ENCODE data around the gene MBP.
A peak's percentile ranks its signal among the peaks of the same experiment; 100 is the strongest.

Gene MBP

DNA sequence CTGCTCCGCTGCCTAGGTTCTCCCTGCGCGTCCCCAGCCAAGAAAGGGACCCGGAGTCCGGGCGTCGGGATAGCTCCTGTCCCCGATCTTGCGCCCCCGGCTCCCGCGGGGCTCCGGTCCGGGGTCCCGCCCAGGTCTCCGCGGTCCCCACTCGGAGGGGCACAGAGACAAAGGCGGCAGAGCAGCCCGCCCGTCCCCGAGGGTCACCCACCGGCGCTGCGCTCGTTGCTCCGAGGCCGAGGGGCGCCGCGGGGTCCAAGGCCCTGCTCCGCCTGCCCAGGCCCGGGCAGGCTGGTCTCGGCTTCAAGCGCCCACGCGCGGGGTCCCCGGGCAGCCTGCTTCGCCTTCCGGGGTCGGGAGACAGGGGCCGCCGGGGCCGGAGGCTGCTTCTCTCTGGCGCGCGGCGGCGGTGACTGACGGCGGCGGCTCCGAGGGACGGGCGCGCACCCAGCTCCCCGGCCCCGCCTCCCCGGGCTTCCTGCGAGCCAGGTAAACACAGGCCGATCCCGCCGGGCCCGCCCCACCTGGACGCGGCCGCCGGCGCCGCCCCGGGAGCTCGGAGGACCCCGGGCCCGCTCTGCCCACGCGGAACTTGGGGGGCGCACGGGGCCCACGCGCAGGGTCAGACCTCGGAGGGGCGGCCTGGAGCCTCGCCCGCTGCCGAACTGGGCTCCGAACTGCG lies at the start of gene MBP:
Gene MBP, minus strand, starts transcription at position 415 of the 682 bp plus-strand sequence. CDS start 27,522 bp downstream, outside the sequence.
- peak in 1 of 3 donors; percentile 61 for DNase-seq (ENCODE audit: low read depth in 3 of 3)

- no peak for DNase-seq (ENCODE audit: low read depth in 3 of 3)
Observed at GRCh38 chr18:77181950-77182707, 49.5 kb upstream of the MBP start.

DNA sequence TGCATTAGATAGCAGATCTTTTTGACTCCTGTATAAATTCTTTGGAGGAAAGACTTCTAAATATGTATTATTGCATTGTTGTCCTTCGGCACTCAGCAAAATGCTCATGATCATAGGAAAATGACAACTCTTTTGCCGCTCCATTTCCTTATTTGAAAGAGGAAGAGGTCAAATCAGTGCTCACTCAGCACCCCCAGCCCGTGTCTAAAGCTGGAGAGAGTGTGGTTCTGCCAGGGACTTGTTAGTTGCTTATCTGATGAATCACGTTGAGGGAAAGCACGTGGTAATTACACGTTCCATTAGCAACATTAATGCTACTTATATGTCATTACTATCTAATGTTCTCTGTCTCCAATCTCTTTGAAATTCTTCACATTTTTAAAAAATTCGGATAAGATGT lies 46.0 kb upstream of the MBP start:
- no peak for DNase-seq (ENCODE audit: low read depth in 3 of 3)

DNA sequence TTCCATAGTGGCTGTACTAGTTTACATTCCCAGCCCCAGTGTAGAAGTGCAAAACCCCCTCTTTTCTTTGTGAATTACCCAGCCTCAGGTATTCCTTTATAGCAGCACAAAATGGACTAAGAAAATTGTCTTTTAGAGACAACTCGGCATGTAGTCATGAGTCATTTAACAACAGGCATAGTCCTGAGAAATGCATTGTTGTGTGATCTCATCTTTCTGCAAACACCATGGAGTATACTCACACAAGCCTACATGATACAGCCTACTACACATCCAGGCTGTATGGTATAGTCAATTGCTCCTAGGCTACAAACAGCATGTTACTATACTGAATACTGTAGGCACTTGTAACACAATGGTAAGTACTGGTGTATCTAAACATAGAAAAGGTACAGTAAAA lies 44.4 kb upstream of the MBP start:
- DNase-seq (ENCODE audit: low read depth in 3 of 3), result no peak

GRCh38 chr18:77173275-77174030 lies 40.9 kb upstream of the MBP start:
- no peak for DNase-seq (ENCODE audit: low read depth in 3 of 3)

GRCh38 chr18:77170890-77171410 lies 38.4 kb upstream of the MBP start:
- DNase-seq (ENCODE audit: low read depth in 3 of 3), result no peak

DNA sequence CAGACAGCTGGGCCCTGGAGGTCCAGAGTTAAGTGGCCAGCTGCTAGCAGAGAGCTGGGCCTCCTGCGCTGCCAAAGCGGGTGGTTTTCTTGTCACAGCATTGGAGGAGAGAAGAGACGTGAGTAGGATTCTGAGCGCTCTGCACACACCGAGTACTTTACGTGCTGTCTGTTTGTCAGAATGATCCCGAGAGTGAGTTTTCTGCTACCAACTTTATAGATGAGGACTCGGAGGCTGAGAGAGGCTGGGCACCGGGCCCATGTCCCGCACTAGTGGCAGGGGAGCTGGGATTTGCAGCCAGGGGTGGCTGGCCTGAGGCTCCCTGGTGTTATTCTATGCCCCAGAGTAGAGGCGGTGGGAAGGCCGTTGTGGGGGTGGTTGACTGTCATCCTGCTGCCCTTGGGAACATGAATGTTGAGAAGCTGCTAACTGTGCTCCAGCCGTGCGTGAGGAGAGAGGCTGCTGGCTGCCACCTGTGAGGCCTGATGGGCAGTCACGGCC lies 36.3 kb upstream of the MBP start:
- no peak for DNase-seq (ENCODE audit: low read depth in 3 of 3)

- no peak for DNase-seq (ENCODE audit: low read depth in 3 of 3)
Observed at GRCh38 chr18:77167251-77167650, 34.7 kb upstream of the MBP start.

DNA sequence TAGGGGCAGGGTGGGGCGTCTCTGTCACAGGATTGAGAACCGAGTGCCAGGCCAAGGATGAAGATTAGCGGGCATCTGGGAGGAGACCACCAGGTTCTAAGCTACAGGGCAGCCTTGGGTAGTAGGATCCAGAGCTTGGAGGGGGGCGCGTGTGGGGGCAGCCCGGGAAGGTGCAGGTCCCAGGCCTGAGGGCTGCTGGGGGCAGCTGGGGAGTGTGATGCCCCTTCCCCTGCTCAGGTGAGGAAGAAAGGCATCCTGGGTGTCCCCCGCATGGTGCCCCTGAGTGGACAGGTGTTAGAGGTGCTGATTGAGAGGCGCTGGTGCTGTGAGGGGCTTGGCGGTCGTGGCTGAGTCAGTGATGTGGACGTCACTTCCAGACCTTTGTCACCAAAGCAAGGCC lies 33.9 kb upstream of the MBP start:
- no peak for DNase-seq (ENCODE audit: low read depth in 3 of 3)

GRCh38 chr18:77165503-77166188 lies 33.1 kb upstream of the MBP start:
- no peak for DNase-seq (ENCODE audit: low read depth in 3 of 3)

DNA sequence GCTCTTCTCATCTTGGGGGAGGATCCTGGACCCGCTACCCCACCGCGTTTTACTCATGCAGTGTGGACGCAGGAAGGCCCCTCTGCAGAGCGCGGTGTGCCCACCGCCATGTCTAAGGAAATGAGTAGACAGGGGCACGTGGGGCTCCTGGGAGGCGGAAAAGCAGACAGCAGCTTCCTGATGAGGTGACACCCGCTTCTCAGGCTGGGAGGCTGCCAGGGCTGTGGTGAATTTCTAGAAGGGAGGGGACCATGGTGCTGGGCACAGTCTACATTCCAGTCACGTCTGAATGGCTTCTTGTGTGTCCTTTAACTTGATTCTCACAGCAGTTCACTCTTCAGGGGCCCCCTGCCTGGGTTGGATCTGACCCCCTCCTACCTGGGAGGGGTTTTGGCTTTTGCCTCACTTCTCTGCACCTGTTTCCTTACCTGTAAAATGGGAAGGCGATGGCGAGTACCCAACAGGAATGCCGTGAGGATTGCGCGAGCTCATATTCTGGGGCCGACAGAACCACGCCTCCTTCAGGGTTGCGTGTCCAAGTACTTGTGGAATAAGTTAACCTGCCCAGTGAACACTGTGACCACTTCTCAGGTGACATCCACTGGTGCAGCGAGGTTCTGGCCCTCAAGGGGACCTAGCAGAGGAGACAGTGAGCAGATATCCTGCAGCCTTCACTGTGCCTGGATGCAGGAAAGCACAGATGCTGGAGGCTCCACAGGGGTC lies 32.3 kb upstream of the MBP start:
- DNase-seq (ENCODE audit: low read depth in 3 of 3), result no peak

DNA sequence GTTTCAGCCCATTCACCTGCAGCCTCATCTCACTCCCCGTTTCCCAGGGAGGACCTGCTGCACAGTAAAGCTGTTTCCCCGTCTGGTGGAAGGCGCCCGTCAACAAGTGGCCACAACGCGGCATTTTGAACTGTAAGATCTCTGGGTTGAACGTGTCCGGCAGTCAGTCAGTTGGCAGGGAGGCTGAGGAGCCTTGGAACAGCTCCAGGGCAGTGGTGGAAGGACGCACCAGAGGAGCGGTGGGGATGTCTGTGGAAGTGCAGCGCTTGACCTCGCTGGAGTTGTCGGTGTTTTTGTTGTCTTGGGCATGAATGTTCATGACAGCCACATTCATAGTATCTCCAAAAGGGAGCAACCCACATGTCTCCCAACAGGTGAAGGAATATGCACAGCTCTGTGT lies 31.4 kb upstream of the MBP start:
- DNase-seq (ENCODE audit: low read depth in 3 of 3), result no peak

DNA sequence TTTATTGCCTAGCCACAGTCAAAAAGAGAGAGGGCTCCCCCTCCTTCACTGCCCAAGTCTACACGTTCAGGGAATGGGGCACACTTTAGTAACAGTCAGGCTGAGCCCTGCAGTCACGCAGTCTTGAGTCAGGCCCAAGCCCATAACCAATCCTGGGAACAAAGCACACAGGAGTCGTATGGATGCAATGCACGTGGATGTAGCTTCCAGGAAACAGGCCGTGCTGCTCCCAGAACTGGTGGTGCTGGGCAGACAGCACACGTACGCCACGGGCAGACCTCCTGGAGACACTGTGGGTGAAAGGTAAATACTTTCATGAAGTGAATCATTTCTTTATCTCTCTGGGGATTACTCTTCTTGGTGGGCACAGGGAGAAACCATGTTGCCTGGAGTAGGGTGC lies 30.0 kb upstream of the MBP start:
- no peak for DNase-seq (ENCODE audit: low read depth in 3 of 3)

GRCh38 chr18:77161961-77162360 lies 29.4 kb upstream of the MBP start:
- DNase-seq (ENCODE audit: low read depth in 3 of 3), result no peak

DNA sequence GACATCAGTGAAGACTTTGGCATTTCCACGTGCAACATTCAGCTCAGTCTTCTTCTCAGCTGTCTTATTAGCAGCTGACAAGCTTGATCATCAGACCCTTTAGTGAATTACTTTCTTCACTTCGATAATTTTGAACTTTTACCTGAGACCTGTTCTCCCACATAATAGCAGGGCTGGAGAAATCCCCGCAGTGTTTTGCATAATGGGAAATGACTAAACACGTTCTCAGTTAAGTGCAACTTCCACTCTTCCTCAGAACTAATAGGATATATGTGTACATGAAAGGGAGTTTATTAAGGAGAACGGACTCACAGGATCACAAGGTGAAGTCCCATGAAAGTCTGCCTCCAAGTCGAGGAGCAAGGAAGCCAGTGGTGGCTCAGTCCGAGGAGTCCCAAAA lies 28.8 kb upstream of the MBP start:
- no peak for DNase-seq (ENCODE audit: low read depth in 3 of 3)

GRCh38 chr18:77160515-77160914 lies 27.9 kb upstream of the MBP start:
- no peak for DNase-seq (ENCODE audit: low read depth in 3 of 3)

DNA sequence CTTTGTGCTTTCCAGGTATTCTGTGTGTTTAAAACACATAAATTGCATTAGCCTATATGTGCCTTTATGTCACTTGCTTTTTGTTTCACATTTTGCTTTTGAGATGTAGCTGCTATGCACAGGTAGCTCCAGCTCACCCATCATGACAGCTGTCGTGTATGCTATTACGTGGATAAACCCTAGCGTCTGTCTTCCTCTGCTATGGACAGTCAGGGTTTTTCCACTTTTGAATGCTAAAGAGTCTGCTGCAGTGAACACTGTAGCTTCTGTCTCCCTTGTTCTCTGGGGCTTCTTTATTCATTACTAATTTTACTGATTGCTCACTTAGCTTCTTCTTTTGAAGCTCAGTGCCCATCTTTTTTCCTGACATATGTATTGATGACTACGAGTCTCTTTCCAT lies 24.7 kb upstream of the MBP start:
- no peak for DNase-seq (ENCODE audit: low read depth in 3 of 3)

DNA sequence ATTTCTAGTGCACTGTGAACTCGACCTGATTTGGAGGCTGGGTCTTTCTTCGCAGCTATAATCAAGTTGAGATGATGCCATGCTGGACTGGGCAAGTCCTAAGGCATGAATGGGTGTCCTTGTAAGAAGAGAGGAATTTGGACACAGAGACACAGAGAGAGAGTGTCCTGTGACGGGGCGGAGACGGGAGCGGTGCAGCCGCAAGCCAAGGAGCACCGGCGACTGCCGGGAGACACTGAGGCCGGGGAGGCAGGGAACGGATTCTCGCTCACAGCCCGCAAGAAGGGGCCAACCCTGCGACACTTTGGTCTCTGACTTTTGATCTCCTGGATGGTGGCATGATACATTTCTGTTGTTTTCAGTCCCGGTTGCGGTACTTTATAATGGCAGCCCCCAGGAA lies 22.4 kb upstream of the MBP start:
- no peak for DNase-seq (ENCODE audit: low read depth in 3 of 3)

- DNase-seq (ENCODE audit: low read depth in 3 of 3), result no peak
Observed at GRCh38 chr18:77153404-77153803, 20.8 kb upstream of the MBP start.

DNA sequence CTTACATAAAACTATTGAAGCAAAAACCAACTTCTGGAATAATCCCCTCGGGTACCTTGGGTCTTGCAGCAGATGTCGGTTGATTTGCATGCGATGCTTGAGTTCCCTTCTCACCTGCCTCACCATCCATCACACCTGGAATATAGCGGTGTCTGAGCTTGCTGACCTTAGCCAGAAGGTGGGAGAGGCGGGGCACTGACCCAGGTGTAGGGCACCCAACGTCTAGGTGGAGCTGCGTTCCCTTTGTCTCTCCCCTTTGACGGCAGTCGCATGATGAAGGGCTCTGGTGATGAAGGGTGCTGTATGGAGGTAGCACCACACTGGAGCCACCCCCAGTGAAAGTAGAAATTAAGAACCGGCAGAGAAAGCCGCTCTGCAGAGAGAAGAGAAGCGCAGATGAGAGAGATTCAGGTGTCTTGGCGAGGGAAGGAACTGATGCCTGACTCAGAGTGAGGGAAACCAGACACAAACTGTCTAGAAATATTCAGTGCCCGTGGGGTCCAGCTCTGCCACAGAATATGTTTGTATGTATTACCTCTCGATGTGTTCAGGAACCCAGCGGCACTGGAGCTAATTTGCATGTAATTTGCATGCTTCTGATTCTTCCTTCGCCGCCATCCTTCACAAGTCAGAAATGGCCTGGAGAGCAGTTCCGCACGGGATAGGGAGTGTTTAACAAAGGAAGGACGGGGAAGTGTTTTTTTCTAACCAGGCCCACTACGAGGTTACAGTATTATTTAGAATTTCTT lies 19.4 kb upstream of the MBP start:
- no peak for DNase-seq (ENCODE audit: low read depth in 3 of 3)

All from stimulated activated CD4-positive, alpha-beta T cell treated with anti-CD3 and anti-CD28 coated beads, TNF-alpha, amount 100 ng/mL, for 48 hours (primary cell).